Left lung (tissue), 10 donors: Measurements from ENCODE around the gene NECAB2. TPM values are rescaled to one million over a fixed set of nuclear protein-coding genes. Genes with fewer than 3 reads are reported as not detected.

Source experiments
- ATAC-seq: fragments of 200-7000 bp; cut with Tn5 transposase; one replicate; pipeline ENCODE4 v1.9.1; 2020; ENCODE audit warnings: moderate library complexity
- DNase-seq, 4 donors: peaks; one replicate each; pipeline ENCODE4 v3.0.0-alpha.2; 2013 to 2020
- H3K27ac ChIP-seq, 2 donors: fragments of 200-600 bp; sonication (generic) in 1 of 2; one replicate each; pipeline versions ENCODE4 v1.5.0 to v1.8.0; 2020 to 2021
- H3K27me3 ChIP-seq, 2 donors: fragments of 200-600 bp; sonication (generic) in 1 of 2; one replicate each; pipeline versions ENCODE4 v1.5.0 to v1.8.0; 2020 to 2021
- H3K36me3 ChIP-seq, 2 donors: fragments of 200-600 bp; sonication (generic) in 1 of 2; one replicate each; pipeline versions ENCODE4 v1.5.0 to v1.8.0; 2020 to 2021
- H3K4me1 ChIP-seq, 2 donors: fragments of 200-600 bp; one replicate each; pipeline ENCODE4 v1.8.0; 2021
- H3K4me3 ChIP-seq, 2 donors: fragments of 200-600 bp; sonication (generic) in 1 of 2; one replicate each; pipeline versions ENCODE4 v1.5.0 to v1.8.0; 2020 to 2021; ENCODE audit warnings: mild to moderate bottlenecking in 1 of 2
- H3K9me3 ChIP-seq, 2 donors: fragments of 200-600 bp; sonication (generic) in 1 of 2; one replicate each; pipeline versions ENCODE4 v1.5.0 to v1.8.0; 2020 to 2021
- CTCF ChIP-seq, 2 donors: fragments of 200-600 bp; sonication (generic) in 1 of 2; IDR thresholded peaks; one replicate each; pipeline versions ENCODE4 v1.5.0 to v1.8.0; 2021; ENCODE audit warnings: antibody characterized with exemption in 2 of 2
- intact Hi-C, 2 donors: fragments of 100-400 bp; cut with DNase I; formaldehyde crosslinking; loops; one replicate each; pipeline versions ENCODE4 v1.11.2 to v1.14.2; 2022
- polyA plus RNA-seq, 6 donors: library from polyadenylated mRNA; unstranded; fragments of 120-200 nt; gene quantifications; one replicate each; pipeline ENCODE4 v1.2.1, GENCODE V29; 2013; ENCODE audit not compliant: insufficient read length in 6 of 6
- total RNA-seq, 2 donors: library from RNA; stranded (reverse); fragmentation: NEBNext Ultra II Directional; extraction: Animal tissue kit (Norgen Biotek cat#: 25700); gene quantifications; one replicate each; pipeline ENCODE4 v1.2.1, GENCODE V29; 2021
- donor health status: DM: no; HTN: yes; CAD: no.
- donor health status: DM: no; HTN: no; CAD: no.

The NECAB2 gene
- total and polyA plus RNA-seq, 8 donors: 0.17 to 0.79 (median 0.42) TPM

- TF ChIP-seq CTCF (IDR thresholded peaks at IDR 0.05): no peak
- no peaks in the 10 kb centered on the region for H3K9me3 ChIP-seq
- H3K36me3 ChIP-seq: peaks cover 0 to 59% of the 10 kb centered on the region in 2 donors
- DNase-seq (peak in 1 of 4 donors; percentile 14), ATAC-seq (no peak)
- H3K27ac ChIP-seq: no peak overlapping the region
- H3K4me3 ChIP-seq: no peak overlapping the region
- peaks cover 0 to 6% of the 10 kb centered on the region in 2 donors for H3K4me1 ChIP-seq
- peaks cover 0 to 20% of the 10 kb centered on the region in 2 donors for H3K27me3 ChIP-seq
- intact Hi-C loops: loop anchor here in 1 of 2 donors (5.0 to 10.0 kb wide), 2 partner anchors 97 to 220 kb away; partner anchors contain the start of gene TAF1C
These were observed 3.2 kb upstream of the NECAB2 start for GRCh38 chr16:83964684-83965443.

DNA sequence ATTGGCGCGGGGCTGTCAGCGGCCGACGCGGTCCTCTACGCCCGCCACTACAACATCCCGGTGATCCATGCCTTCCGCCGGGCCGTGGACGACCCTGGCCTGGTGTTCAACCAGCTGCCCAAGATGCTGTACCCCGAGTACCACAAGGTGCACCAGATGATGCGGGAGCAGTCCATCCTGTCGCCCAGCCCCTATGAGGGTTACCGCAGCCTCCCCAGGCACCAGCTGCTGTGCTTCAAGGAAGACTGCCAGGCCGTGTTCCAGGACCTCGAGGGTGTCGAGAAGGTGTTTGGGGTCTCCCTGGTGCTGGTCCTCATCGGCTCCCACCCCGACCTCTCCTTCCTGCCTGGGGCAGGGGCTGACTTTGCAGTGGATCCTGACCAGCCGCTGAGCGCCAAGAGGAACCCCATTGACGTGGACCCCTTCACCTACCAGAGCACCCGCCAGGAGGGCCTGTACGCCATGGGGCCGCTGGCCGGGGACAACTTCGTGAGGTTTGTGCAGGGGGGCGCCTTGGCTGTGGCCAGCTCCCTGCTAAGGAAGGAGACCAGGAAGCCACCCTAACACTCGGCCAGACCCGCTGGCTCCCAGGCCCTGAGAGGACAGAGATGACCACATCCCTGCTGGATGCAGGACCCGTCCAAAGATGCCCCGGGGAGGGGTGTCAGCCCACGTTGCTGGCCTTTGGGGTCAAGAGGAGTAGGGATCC lies 2.4 kb upstream of the NECAB2 start:
- H3K4me1 ChIP-seq: peaks cover 0 to 6% of the 10 kb centered on the region in 2 donors
- peaks cover 0 to 28% of the 10 kb centered on the region in 2 donors for H3K27me3 ChIP-seq
- intact Hi-C loops: loop anchor here in 1 of 2 donors (5.0 to 10.0 kb wide), 2 partner anchors 97 to 219 kb away; partner anchors contain the start of gene TAF1C
- no peak overlapping the region for H3K27ac ChIP-seq
- H3K36me3 ChIP-seq: peaks cover 0 to 52% of the 10 kb centered on the region in 2 donors
- H3K9me3 ChIP-seq: no peaks in the 10 kb centered on the region
- peak in 1 of 4 donors; percentile 79 for DNase-seq
- no peak for ATAC-seq
- TF ChIP-seq CTCF (IDR thresholded peaks at IDR 0.05): no peak
- H3K4me3 ChIP-seq: no peak overlapping the region

DNA sequence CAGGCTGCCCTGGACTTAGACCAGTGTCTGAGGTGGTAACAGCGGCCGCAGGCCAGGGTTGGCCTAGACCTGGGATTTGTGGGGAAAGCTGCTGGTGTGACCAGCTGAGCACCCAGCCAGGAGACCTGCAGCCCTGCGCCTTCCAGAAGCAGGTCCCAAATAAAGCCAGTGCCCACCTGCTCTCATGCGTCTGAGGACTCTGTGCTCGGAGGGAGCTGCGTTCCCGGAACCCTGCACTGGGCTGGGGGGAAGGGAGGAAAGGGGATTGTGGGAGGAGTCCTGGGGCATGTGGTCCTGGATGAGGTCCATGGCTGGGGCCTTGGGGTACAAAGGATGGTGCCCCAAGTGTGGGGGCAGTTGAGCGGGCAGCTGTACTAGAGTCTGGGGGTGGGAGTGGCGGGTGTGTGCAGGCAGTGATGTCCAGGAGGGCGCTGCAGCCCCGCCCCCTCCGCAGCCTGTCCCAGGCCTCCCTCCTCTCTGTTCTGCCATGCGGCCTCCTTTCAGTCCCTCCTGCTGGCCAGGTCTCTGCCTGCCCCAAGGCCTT lies 1.8 kb upstream of the NECAB2 start:
- DNase-seq (no peak), ATAC-seq (no peak)
- intact Hi-C loops: loop anchor here in 1 of 2 donors (5.0 to 10.0 kb wide), 2 partner anchors 96 to 219 kb away; partner anchors contain the start of gene TAF1C
- peaks cover 0 to 46% of the 10 kb centered on the region in 2 donors for H3K36me3 ChIP-seq
- H3K27ac ChIP-seq: no peak overlapping the region
- no peaks in the 10 kb centered on the region for H3K9me3 ChIP-seq
- peaks cover 0 to 34% of the 10 kb centered on the region in 2 donors for H3K27me3 ChIP-seq
- peaks cover 0 to 6% of the 10 kb centered on the region in 2 donors for H3K4me1 ChIP-seq
- no peak overlapping the region for H3K4me3 ChIP-seq
- TF ChIP-seq CTCF (IDR thresholded peaks at IDR 0.05): no peak

DNA sequence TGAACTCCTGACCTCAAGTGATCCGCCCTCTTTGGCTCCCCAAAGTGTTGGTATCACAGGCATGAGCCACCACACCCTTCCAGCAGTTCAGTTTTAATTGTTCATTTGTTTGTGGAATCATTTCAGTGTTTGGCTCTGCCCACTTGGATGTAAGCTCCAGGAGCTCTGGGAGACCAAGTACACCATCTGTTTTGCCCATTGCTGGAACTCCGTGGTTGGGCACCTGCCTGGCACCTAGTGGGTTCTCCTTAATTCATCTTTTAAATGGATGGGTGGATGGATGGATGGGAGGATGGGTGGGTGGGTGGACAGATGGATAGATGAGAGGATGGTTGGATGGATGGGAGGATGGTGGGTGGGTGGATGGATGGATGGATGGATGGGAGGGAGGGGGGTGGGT lies 953 bp upstream of the NECAB2 start:
- no peaks in the 10 kb centered on the region for H3K9me3 ChIP-seq
- peaks cover 0 to 37% of the 10 kb centered on the region in 2 donors for H3K36me3 ChIP-seq
- ATAC-seq: no peak
- intact Hi-C loops: loop anchor here in 1 of 2 donors (5.0 to 10.0 kb wide), 2 partner anchors 95 to 218 kb away; partner anchors contain the start of gene TAF1C
- no peak for DNase-seq
- no peak overlapping the region for H3K4me3 ChIP-seq
- no peak for TF ChIP-seq CTCF (IDR thresholded peaks at IDR 0.05)
- H3K27ac ChIP-seq: no peak overlapping the region
- peaks cover 0 to 39% of the 10 kb centered on the region in 2 donors for H3K27me3 ChIP-seq
- H3K4me1 ChIP-seq: peaks cover 0 to 6% of the 10 kb centered on the region in 2 donors
